HL-60/S4 treated with retinoic acid at 250 ng/mL for 4 days and 3 days (cell line): ENCODE data around the gene PARP3.
"Not testable (repeated sequence)": the region's sequence is repeated elsewhere in the genome, so short reads cannot be mapped to it uniquely, and the experiment has no call there.

Experiments used
- in situ Hi-C: fragments of 300-500 bp; cut with MboI; formaldehyde crosslinking; loops from 2 replicates; pipeline ENCODE4 v1.7.0; 2022; ENCODE audit warnings: low sequenced_read_pairs

Gene PARP3

GRCh38 chr3:51983578-51984268, 41.6 kb downstream of the PARP3 start:
- in situ Hi-C loops: no loop called here

GRCh38 chr3:51984269-51984647, 42.1 kb downstream of the PARP3 start:
- in situ Hi-C loops: no loop called here

- in situ Hi-C loops: no loop called here
Observed at GRCh38 chr3:51985063-51985462, 42.9 kb downstream of the PARP3 start.

- in situ Hi-C loops: no loop called here
Observed at GRCh38 chr3:51986010-51986947, 44.1 kb downstream of the PARP3 start.

- in situ Hi-C loops: no loop called here
Observed at GRCh38 chr3:51987568-51987967, 45.4 kb downstream of the PARP3 start.

- in situ Hi-C loops: no loop called here
Observed at GRCh38 chr3:51988286-51989146, 46.4 kb downstream of the PARP3 start.

GRCh38 chr3:51990501-51990971, 48.4 kb downstream of the PARP3 start:
- in situ Hi-C loops: not testable (repeated sequence)

- in situ Hi-C loops: no loop called here
Observed at GRCh38 chr3:51992017-51992682, 50.0 kb downstream of the PARP3 start.

GRCh38 chr3:51993657-51994056, 51.5 kb downstream of the PARP3 start:
- in situ Hi-C loops: not testable (repeated sequence)

- in situ Hi-C loops: no loop called here
Observed at GRCh38 chr3:51994530-51994929, 52.4 kb downstream of the PARP3 start.

- in situ Hi-C loops: no loop called here
Observed at GRCh38 chr3:51995346-51996163, 53.4 kb downstream of the PARP3 start, which contains the start of gene RPL29. Gene RPL29 (minus strand): TSS chr3:51995895. CDS start chr3:51995461, 434 bp downstream.

GRCh38 chr3:51997172-51997571, 55.0 kb downstream of the PARP3 start:
- in situ Hi-C loops: no loop called here

GRCh38 chr3:51997935-51998596, 55.9 kb downstream of the PARP3 start:
- in situ Hi-C loops: no loop called here
